NT2/D1 (cell line): Measurements from ENCODE around the gene TRAF6.

Source experiments
- SUZ12 ChIP-seq: IDR thresholded peaks from 2 replicates; pipeline ENCODE4 v1.6.1; 2011; ENCODE audit not compliant: insufficient read length, insufficient read depth; ENCODE audit errors: extremely low read depth
- YY1 ChIP-seq: IDR thresholded peaks from 2 replicates; pipeline ENCODE4 v1.6.1; 2011; ENCODE audit not compliant: insufficient read length, insufficient read depth
- ZNF274 ChIP-seq: IDR thresholded peaks from 2 replicates; pipeline ENCODE4 v1.6.1; 2011; ENCODE audit warnings: mild to moderate bottlenecking, low read depth, low read length

- TF ChIP-seq ZNF274 (no peak), YY1 (no peak), SUZ12 (no peak)
Measured at GRCh38 chr11:36471577-36471976, 38.5 kb downstream of the TRAF6 start.
